Hematopoietic multipotent progenitor cell treated with erythropoietin and hydrocortisone succinate and interleukin-3 and kit ligand, for 17 days (in vitro differentiated cells): ENCODE measurements around the gene APBB1.

ENCODE experiments used
- DNase-seq: peaks from one replicate; pipeline ENCODE4 v3.0.0-alpha.2; 2015; ENCODE audit warnings: low spot score

APBB1 gene

GRCh38 chr11:6351782-6352382 is 67.0 kb downstream of the APBB1 start:
- no peak for DNase-seq

GRCh38 chr11:6350486-6350885 is 68.4 kb downstream of the APBB1 start:
- DNase-seq: no peak

- DNase-seq: no peak
These were observed 68.9 kb downstream of the APBB1 start for GRCh38 chr11:6350043-6350442.

GRCh38 chr11:6345366-6345765 is 73.5 kb downstream of the APBB1 start:
- DNase-seq: no peak
